ENCODE results near the gene HS6ST2.

- TF ChIP-seq CTCF (IDR thresholded peaks at IDR 0.05) (no peak), POLR2AphosphoS5 (IDR thresholded peaks at IDR 0.05; ENCODE audit: low read depth, low read length) (no peak), REST (IDR thresholded peaks at IDR 0.05; ENCODE audit: insufficient read depth in 1 of 2, low read depth in 2 of 2, low read length in 1 of 2) (no peak)
Observed at GRCh38 chrX:132877954-132878536, 80.4 kb downstream of the HS6ST2 start.
